ENCODE measurements around the gene ANKUB1. TPM values are rescaled to one million over a fixed set of nuclear protein-coding genes. Genes with fewer than 3 reads are reported as not detected.
A peak's percentile ranks its signal among the peaks of the same experiment; 100 is the strongest.

ANKUB1 gene
- total and polyA plus RNA-seq, 7 donors: not detected

DNA sequence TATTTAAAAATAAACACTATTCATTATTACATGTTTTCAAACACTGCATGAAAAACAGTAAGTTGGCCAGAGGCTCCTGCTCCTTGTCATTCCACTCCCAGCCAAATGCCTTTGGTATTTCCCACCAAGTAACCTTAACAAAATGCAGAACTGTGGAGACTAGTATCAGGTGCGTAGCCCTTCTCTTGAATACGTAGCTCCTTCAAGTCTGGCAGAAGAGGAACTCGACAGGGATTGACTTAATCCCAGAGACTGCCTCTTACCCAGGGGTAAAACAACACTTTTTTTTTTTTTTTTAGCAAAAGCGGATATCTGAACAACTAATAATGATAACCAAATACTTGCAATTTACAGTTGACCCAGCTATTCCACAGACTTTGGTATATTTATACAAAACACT, 40.8 kb downstream of the ANKUB1 start:
- DNase-seq: no peak
- Histone ChIP-seq H3K9me3 (no peaks in the 10 kb centered on the region), H3K27me3 (no peaks in the 10 kb centered on the region), H3K4me1 (peaks cover 0 to 17% (median 11%) of the 10 kb centered on the region in 4 donors), H3K27ac (peak overlapping the region; percentile 81 to 89 (median 84)), H3K4me3 (peak overlapping the region; percentile 76 to 85 (median 81)), H3K36me3 (peaks cover 0 to 38% (median 9%) of the 10 kb centered on the region in 4 donors)
- intact Hi-C loops (cut with DNase I): loop anchor here (5.0 kb wide), 1 partner anchor 61 kb away; the partner anchor contains the start of gene RNF13
- WGBS, 2 donors: 19% methylated on average over 4 of the region's 4 CpGs
- no peak for TF ChIP-seq POLR2A (IDR thresholded peaks at IDR 0.05)
- TF ChIP-seq, protein P1, sequence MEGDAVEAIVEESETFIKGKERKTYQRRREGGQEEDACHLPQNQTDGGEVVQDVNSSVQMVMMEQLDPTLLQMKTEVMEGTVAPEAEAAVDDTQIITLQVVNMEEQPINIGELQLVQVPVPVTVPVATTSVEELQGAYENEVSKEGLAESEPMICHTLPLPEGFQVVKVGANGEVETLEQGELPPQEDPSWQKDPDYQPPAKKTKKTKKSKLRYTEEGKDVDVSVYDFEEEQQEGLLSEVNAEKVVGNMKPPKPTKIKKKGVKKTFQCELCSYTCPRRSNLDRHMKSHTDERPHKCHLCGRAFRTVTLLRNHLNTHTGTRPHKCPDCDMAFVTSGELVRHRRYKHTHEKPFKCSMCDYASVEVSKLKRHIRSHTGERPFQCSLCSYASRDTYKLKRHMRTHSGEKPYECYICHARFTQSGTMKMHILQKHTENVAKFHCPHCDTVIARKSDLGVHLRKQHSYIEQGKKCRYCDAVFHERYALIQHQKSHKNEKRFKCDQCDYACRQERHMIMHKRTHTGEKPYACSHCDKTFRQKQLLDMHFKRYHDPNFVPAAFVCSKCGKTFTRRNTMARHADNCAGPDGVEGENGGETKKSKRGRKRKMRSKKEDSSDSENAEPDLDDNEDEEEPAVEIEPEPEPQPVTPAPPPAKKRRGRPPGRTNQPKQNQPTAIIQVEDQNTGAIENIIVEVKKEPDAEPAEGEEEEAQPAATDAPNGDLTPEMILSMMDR (IDR thresholded peaks at IDR 0.05): no peak
- no peak for TF ChIP-seq POLR2AphosphoS5 (IDR thresholded peaks at IDR 0.05)
- no peak for TF ChIP-seq EP300 (IDR thresholded peaks at IDR 0.05)

DNA sequence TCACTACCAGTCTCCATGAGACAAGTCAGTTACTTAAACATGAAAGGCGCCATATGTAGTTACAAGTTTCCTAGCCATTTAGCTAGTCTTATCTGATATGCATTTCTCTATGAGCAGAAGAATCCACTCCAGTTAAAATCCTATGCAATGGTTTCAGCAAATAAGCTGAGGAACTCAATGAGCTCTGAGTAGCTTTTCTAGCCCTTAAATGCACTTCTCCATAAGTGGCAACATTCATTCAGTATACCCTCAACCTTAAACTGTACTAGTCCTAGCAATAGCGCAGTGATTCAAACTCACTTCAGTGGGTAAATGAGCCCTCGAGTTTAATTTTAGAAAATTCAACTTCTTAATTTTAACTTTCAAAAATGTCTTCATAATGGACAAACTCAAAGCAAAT, 47.7 kb downstream of the ANKUB1 start:
- peaks cover 0 to 94% (median 23%) of the 10 kb centered on the region in 4 donors for H3K36me3 ChIP-seq
- no peaks in the 10 kb centered on the region for H3K27me3 ChIP-seq
- WGBS, 2 donors: 97% methylated on average over 3 of the region's 3 CpGs
- no peak overlapping the region for H3K4me3 ChIP-seq
- no peaks in the 10 kb centered on the region for H3K9me3 ChIP-seq
- no peak for DNase-seq
- H3K27ac ChIP-seq: no peak overlapping the region
- H3K4me1 ChIP-seq: peaks cover 0 to 4% (median 0%) of the 10 kb centered on the region in 4 donors
- intact Hi-C loops (cut with DNase I): no loop called here
- TF ChIP-seq, protein P1 (IDR thresholded peaks at IDR 0.05): no peak
- TF ChIP-seq POLR2A (IDR thresholded peaks at IDR 0.05) (no peak), EP300 (IDR thresholded peaks at IDR 0.05) (no peak), POLR2AphosphoS5 (IDR thresholded peaks at IDR 0.05) (no peak)

DNA sequence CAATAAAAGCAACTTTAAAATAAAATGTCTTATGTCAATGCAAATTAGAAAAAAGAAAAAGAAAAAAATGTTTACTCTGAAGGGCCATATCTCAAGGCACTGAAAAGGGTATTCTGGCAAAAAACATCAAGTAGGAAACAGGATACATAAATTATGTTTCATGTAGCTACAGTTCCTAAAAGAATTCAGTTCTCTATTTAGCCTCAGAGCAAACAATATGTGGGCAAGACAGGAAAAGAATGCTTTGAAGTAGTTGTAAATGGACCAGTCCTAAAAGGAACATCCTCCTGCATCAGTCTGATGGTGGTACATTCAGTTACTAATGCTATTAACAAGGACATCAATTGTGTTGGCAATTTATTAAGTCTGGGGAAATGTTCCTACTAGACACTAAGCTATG, 48.2 kb downstream of the ANKUB1 start:
- intact Hi-C loops (cut with DNase I): no loop called here
- no peaks in the 10 kb centered on the region for H3K9me3 ChIP-seq
- no peak overlapping the region for H3K4me3 ChIP-seq
- no peak for DNase-seq
- H3K27me3 ChIP-seq: no peaks in the 10 kb centered on the region
- TF ChIP-seq, protein P1 (IDR thresholded peaks at IDR 0.05): no peak
- TF ChIP-seq EP300 (IDR thresholded peaks at IDR 0.05) (no peak), POLR2A (IDR thresholded peaks at IDR 0.05) (no peak)
- no peak overlapping the region for H3K27ac ChIP-seq
- peaks cover 0 to 93% (median 22%) of the 10 kb centered on the region in 4 donors for H3K36me3 ChIP-seq
- peaks cover 0 to 4% (median 0%) of the 10 kb centered on the region in 4 donors for H3K4me1 ChIP-seq

DNA sequence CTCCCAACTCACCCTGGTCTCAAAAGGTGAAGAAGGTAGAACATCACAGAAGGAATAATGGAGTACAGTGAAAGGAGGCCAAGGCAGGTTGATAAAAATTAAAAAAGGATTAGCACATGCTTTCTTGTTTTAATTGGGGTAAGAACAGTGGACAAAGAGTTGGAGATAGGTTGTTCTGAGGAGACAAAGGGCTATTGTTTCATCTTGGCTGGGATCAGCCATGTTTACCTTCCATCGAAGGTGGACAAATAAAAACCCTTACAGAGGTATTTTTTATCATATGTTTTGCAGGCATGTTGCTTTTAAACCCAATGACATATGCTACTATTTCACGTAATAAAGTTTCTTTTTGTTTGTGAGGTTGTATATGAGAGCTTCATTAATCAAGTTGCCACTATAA, 53.0 kb downstream of the ANKUB1 start:
- peaks cover 0 to 4% (median 0%) of the 10 kb centered on the region in 4 donors for H3K4me1 ChIP-seq
- 20 to 68% methylated on average over 2 of the region's 2 CpGs for WGBS, 2 donors
- no peaks in the 10 kb centered on the region for H3K9me3 ChIP-seq
- H3K27ac ChIP-seq: no peak overlapping the region
- peaks cover 0 to 57% (median 12%) of the 10 kb centered on the region in 4 donors for H3K36me3 ChIP-seq
- DNase-seq: no peak
- no peak for TF ChIP-seq EP300 (IDR thresholded peaks at IDR 0.05)
- no peak for TF ChIP-seq POLR2A (IDR thresholded peaks at IDR 0.05)
- no peak for TF ChIP-seq POLR2AphosphoS5 (IDR thresholded peaks at IDR 0.05)
- TF ChIP-seq, protein P1 (IDR thresholded peaks at IDR 0.05): no peak
- intact Hi-C loops (cut with DNase I): no loop called here
- no peak overlapping the region for H3K4me3 ChIP-seq
- no peaks in the 10 kb centered on the region for H3K27me3 ChIP-seq

DNA sequence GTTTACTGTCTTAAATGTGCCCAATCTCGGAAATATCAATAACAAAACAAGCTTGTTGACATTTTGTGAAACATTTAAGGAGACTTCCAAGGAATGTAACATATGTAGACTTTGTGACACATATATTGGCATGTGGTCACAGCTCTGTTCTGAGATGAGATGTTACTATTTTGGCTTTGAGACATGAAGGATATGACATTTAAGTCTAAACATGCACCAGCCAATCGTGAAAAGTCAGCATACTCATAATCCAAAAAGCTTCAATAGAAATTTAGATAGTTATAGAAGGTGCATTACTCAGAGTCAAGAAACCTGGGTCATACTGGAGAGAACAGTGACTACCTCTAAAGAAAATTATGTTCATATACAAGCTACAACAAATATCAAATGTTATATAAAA, 53.5 kb downstream of the ANKUB1 start:
- H3K4me1 ChIP-seq: peaks cover 0 to 4% (median 0%) of the 10 kb centered on the region in 4 donors
- no peaks in the 10 kb centered on the region for H3K9me3 ChIP-seq
- no peak for DNase-seq
- intact Hi-C loops (cut with DNase I): no loop called here
- H3K36me3 ChIP-seq: peaks cover 0 to 53% (median 10%) of the 10 kb centered on the region in 4 donors
- TF ChIP-seq, protein P1 (IDR thresholded peaks at IDR 0.05): no peak
- TF ChIP-seq POLR2A (IDR thresholded peaks at IDR 0.05): no peak
- TF ChIP-seq EP300 (IDR thresholded peaks at IDR 0.05): no peak
- TF ChIP-seq POLR2AphosphoS5 (IDR thresholded peaks at IDR 0.05): no peak
- H3K27me3 ChIP-seq: no peaks in the 10 kb centered on the region
- H3K27ac ChIP-seq: no peak overlapping the region
- no peak overlapping the region for H3K4me3 ChIP-seq
- WGBS, 2 donors: 82 to 84% methylated on average over 2 of the region's 2 CpGs
